GM12864 (cell line): ENCODE measurements around the gene FAM149B1.

Experiments
- DNase-seq: peaks from one replicate; pipeline ENCODE4 v3.0.0-alpha.2; 2011; ENCODE audit warnings: low read depth
- H3K4me3 ChIP-seq: 2 replicates; pipeline ENCODE4 v1.5.1; 2011; ENCODE audit warnings: mild to moderate bottlenecking, low read depth, low read length, control low read depth
- TF ChIP-seq, protein P1 (sequence below): IDR thresholded peaks from 2 replicates; pipeline ENCODE4 v1.5.1; 2011; ENCODE audit warnings: low read depth, mild to moderate bottlenecking, moderate library complexity, low read length, control low read depth, inconsistent platforms; ENCODE audit errors: missing control alignments

Gene FAM149B1

DNA sequence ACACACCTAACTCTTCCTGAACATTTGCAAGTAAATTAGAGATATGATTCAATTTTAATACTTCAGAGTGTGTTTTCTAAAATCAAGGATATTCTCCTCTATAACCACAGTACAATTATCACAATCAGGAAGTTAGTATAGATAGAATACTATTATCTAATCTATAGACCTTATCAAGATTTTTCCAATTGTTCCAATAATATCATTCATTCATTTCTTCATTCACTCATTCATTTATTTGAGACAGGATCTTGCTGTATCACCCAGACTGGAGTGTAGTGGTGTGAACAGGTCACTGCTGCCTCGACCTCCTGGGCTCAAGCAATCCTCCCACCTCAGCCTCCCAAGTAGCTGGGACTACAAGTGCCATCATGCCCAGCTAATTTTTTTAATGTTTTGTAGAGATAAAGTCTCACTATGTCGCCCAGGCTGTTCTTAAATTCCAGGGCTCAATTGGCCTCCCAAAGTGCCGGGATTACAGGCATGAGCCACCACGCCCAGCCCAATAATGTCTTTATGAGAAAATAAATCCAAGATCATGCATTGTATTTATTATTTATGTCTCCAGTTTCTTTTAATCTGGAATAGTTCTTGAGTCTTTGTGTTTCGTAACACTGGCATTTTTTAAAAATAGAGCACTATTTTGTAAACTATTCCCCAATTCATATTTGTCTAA is 95.1 kb downstream of the FAM149B1 start:
- DNase-seq, result no peak
- no peak overlapping the region for H3K4me3 ChIP-seq
- TF ChIP-seq, protein P1, sequence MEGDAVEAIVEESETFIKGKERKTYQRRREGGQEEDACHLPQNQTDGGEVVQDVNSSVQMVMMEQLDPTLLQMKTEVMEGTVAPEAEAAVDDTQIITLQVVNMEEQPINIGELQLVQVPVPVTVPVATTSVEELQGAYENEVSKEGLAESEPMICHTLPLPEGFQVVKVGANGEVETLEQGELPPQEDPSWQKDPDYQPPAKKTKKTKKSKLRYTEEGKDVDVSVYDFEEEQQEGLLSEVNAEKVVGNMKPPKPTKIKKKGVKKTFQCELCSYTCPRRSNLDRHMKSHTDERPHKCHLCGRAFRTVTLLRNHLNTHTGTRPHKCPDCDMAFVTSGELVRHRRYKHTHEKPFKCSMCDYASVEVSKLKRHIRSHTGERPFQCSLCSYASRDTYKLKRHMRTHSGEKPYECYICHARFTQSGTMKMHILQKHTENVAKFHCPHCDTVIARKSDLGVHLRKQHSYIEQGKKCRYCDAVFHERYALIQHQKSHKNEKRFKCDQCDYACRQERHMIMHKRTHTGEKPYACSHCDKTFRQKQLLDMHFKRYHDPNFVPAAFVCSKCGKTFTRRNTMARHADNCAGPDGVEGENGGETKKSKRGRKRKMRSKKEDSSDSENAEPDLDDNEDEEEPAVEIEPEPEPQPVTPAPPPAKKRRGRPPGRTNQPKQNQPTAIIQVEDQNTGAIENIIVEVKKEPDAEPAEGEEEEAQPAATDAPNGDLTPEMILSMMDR, result no peak

DNA sequence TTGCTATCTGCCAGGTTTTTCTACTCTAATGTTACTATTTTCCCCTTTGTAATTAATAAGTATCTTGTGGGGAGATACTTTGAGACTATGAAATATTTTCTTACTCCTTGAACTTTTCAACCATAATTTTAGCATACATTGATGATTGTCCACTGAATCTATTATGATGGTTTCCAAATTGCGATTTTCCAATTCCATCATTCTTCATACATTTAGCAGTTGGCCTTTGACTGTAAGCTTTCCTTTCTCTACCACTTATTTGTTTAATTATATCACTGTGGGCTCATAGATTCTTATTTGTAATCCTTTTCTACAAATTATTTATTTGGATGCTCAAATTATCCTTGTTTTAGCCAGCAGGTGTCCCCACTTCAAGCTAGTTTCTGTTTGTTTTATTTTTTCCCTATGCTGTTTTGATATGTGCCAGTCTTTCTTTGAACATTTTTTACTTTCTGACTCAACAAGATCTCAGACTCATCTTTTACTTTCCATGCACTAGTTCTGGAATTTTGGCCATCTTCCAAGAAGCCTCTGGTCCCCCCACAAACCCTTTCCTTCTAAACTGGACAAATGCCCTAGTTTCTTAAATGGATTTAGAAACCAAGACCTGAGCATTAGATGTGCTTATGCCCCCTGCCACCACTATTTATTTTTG is 95.9 kb downstream of the FAM149B1 start:
- no peak overlapping the region for H3K4me3 ChIP-seq
- DNase-seq, result no peak
- TF ChIP-seq, protein P1, result peak; percentile 53

DNA sequence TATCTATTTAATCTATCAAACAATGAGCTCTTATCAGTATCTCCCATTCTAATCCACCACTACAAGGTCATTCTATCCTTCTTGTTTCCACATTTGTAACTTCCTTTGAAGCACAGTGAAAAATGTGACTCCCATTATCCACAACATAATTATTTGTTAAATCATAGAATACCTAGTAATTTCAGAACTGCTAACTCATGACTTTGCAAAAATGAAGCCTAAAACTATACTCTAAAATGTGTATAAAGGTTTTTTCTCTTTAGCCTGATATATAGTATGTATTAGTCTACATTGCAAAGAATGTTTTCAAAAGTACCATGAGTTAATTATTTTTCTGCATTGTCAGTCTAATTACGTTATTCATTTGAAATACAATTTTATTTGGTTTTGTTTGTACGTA is 96.5 kb downstream of the FAM149B1 start:
- TF ChIP-seq, protein P1, result no peak
- no peak for DNase-seq
- H3K4me3 ChIP-seq, result no peak overlapping the region

DNA sequence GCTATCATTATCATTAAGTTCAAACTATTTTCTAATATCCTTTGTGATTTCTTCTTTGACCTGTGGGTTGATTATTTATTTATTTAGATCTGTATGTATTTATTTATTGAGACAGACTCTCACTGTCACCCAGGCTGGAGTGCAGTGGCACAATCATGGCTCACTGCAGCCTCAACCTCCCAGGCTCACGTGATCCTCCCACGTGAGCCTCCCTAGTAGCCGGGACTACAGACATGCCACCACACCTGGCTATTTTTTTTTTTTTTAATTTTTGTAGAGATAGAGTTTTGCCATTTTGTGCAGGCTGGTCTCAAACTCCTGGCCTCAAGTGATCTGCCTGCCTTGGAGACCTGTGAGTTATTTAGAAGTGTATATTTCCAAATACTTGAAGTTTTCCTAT is 113.2 kb downstream of the FAM149B1 start:
- no peak for DNase-seq
- H3K4me3 ChIP-seq, result no peak overlapping the region
- TF ChIP-seq, protein P1, result no peak

DNA sequence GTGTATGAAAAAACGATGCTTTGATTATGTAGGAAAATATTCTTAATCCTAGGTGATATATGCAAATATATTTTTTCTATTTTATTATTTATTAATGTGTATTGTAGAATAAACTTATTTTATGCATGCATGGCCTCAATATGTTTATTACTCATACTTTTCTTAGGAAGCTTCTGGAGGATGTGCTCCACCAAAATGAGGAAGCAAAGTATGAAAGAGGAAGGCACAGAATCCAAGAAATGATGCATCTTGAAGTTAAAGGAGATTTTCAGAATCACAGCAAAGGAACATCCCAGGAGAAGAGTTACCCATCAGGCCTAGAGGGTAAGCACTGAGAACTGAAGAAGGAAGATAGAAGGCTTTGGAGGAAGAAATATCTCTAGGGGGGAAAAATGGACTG is 119.5 kb downstream of the FAM149B1 start:
- TF ChIP-seq, protein P1, result no peak
- DNase-seq, result no peak
- no peak overlapping the region for H3K4me3 ChIP-seq

DNA sequence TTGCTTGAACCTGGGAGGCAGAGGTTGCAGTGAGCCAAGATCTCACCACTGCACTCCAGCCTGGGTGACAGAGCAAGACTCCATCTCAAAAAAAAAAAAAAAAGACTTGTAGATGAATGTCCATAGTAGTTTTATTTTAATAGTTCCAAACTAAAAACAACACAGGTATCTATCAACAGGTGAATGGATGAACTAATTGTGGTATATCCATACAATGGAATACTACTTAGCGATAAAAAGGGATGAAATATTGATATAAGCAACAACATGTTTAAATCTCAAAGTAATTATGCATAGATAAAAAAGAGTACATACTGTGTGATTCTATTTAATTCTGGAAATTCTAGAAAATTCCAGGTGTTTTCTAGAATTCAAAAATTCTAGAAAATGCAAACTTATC is 122.0 kb downstream of the FAM149B1 start:
- no peak for DNase-seq
- TF ChIP-seq, protein P1, result no peak
- no peak overlapping the region for H3K4me3 ChIP-seq

DNA sequence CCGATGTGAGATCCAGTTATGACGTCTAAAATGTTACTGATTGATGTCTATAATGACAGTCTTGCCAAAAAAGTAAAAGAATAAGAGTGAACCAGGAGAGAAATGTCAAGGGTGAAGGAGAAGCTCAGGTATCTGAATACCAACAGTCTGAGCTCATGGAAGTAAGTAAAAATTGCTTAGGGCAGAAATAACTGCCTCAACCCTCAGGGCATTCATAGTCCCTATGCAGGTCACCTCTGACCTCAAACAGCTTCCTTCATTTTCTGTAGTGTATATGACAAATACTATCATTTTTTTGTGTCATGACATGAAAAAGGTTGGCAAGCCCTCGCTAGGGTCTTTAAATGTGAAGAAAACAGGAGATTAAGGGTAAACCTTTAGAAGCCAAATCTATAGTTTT is 125.5 kb downstream of the FAM149B1 start:
- TF ChIP-seq, protein P1, result no peak
- no peak overlapping the region for H3K4me3 ChIP-seq
- no peak for DNase-seq
